ENCODE measurements around the gene SLC7A6. TPM values are rescaled to one million over a fixed set of nuclear protein-coding genes. Genes with fewer than 3 reads are reported as not detected.
A peak's percentile ranks its signal among the peaks of the same experiment; 100 is the strongest.

SLC7A6 gene
- total and polyA plus RNA-seq, 10 of the 15 experiments (the other 5 are each of a cell fraction or from before 2014, with no cell fraction given) = 8.2 to 60.4 (median 28.6) TPM

- TF ChIP-seq SP1 (IDR thresholded peaks at IDR 0.05; ENCODE audit: low read depth, low read length) = peak; percentile 46
- TF ChIP-seq, protein P1, sequence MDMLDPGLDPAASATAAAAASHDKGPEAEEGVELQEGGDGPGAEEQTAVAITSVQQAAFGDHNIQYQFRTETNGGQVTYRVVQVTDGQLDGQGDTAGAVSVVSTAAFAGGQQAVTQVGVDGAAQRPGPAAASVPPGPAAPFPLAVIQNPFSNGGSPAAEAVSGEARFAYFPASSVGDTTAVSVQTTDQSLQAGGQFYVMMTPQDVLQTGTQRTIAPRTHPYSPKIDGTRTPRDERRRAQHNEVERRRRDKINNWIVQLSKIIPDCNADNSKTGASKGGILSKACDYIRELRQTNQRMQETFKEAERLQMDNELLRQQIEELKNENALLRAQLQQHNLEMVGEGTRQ (IDR thresholded peaks at IDR 0.05; ENCODE audit: borderline replicate concordance, low read depth, low read length) = no peak
- TF ChIP-seq MEF2B (IDR thresholded peaks at IDR 0.05; ENCODE audit: partially characterized antibody, poor library complexity, severe bottlenecking) = no peak
- TF ChIP-seq, protein P2, sequence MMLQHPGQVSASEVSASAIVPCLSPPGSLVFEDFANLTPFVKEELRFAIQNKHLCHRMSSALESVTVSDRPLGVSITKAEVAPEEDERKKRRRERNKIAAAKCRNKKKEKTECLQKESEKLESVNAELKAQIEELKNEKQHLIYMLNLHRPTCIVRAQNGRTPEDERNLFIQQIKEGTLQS (IDR thresholded peaks at IDR 0.05; ENCODE audit: borderline replicate concordance, extremely low read depth, low read depth, low read length) = 0 out of 2 replicates have a peak, but pooled peaks have one; percentile 2
- no peak for TF ChIP-seq RCOR1 (conservative IDR thresholded peaks at IDR 0.05; ENCODE audit: low read depth, low read length)
- no peak for TF ChIP-seq STAT3 (IDR thresholded peaks at IDR 0.05; ENCODE audit: low read depth, low read length)
- TF ChIP-seq BCL11A (IDR thresholded peaks at IDR 0.05; ENCODE audit: low read depth, low read length) = no peak
- 0 out of 2 replicates have a peak, but pooled peaks have one; percentile 17 for TF ChIP-seq NR2C1 (IDR thresholded peaks at IDR 0.05)
Observed at GRCh38 chr16:68310774-68311511, 46.6 kb downstream of the SLC7A6 start, which contains the start of the genes PRMT7 and SLC7A6OS (continued).

DNA sequence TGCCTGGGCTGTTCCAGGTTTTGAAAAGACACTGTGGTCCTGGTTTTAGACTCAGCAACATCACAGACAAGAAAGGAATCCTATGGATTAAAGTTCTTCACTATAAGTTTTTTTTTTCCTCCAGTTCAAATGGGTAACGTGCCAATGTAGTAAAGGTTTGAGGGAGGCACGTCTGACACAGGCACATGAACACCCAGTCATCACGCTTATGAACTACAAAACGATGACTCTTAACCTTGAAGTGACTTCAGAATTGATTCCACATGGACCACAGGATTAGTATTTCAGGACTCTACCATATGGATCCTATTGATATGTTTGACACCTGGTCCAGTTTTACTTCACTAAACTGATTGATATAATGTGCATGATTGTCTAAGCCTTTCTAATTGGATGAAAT is 48.8 kb downstream of the SLC7A6 start:
- H3K4me2 ChIP-seq (ENCODE audit: control insufficient read depth, insufficient read depth) = no peak overlapping the region
- no peaks in the 10 kb centered on the region for H4K20me1 ChIP-seq (ENCODE audit: control insufficient read depth, insufficient read depth)
- H3K9ac ChIP-seq (ENCODE audit: control insufficient read depth, insufficient read depth, low read length) = no peak overlapping the region
- peaks cover 45% of the 10 kb centered on the region for H3K79me2 ChIP-seq (ENCODE audit: control insufficient read depth, insufficient read depth, low read length)
- no peak for ATAC-seq
- ChIA-PET SMC1A (ENCODE audit: uncharacterized antibody, unreplicated experiment) (no interaction called here), RAD21 (ENCODE audit: unreplicated experiment) (interaction anchor here (1.0 kb wide), 1 partner anchor 49 kb away, joined by 3 read pairs; the partner anchor contains the start of gene SLC7A6), POLR2A (interaction anchor here (0.6 kb wide), 1 partner anchor 74 kb away, joined by 3 read pairs; no protein-coding TSS in a partner anchor), CTCF (interaction anchor here (2.6 to 3.5 kb wide), 2 partner anchors 49 to 51 kb away, joined by 7 to 24 read pairs; partner anchors contain the start of gene SLC7A6)
- in situ Hi-C loops (cut with MboI) (no loop called here), intact Hi-C loops (cut with micrococcal nuclease; ENCODE audit: unreplicated experiment) (no loop called here)
- H3K36me3 ChIP-seq (ENCODE audit: control insufficient read depth in 2 of 2, insufficient read depth in 2 of 2, low read length in 1 of 2) = peaks cover 4 to 15% of the 10 kb centered on the region in 2 experiments; a peak in 2 of 4 replicates
- no peak overlapping the region for H2AFZ ChIP-seq (ENCODE audit: control insufficient read depth, low read depth, low read length)
- whole genome bisulfite sequencing (ENCODE audit: insufficient coverage, insufficient replicate concordance, low lambda C conversion rate, missing lambda C conversion rate) = 89% methylated on average over 4 of the region's 4 CpGs
- no peak overlapping the region for H3K27ac ChIP-seq (ENCODE audit: control insufficient read depth, insufficient read depth)
- no peak overlapping the region for H3K4me3 ChIP-seq
- no TSS peak for BruUV-seq (replicated peaks)
- H3K4me1 ChIP-seq (ENCODE audit: control insufficient read depth, insufficient read depth, low read length) = peaks cover 3% of the 10 kb centered on the region; the same call in 1 of the 2 replicates
- FAIRE-seq = no peak
- no peak for DNase-seq (ENCODE audit: low read depth, low spot score)
- no peaks in the 10 kb centered on the region for H3K27me3 ChIP-seq (replicated peaks in 1 of 2; ENCODE audit: control insufficient read depth in 2 of 2, insufficient read depth in 2 of 2, low read length in 1 of 2)
- H3K9me3 ChIP-seq (replicated peaks; ENCODE audit: control insufficient read depth, insufficient read depth, low read length) = no peaks in the 10 kb centered on the region
- TF ChIP-seq DPF2 (IDR thresholded peaks at IDR 0.05) (no peak), ZBTB4 (CRISPR knock-in tag; IDR thresholded peaks at IDR 0.05) (no peak), BMI1 (IDR thresholded peaks at IDR 0.05; ENCODE audit: borderline replicate concordance) (no peak), PKNOX1 (IDR thresholded peaks at IDR 0.05) (no peak)
- TF ChIP-seq, protein P1 (IDR thresholded peaks at IDR 0.05; ENCODE audit: borderline replicate concordance, low read depth, low read length) = no peak

Measured in GM12878 (cell line).